GM12878 (cell line): ENCODE results near the gene PDCD5. TPM values are rescaled to one million over a fixed set of nuclear protein-coding genes. Genes with fewer than 3 reads are reported as not detected.

Experiments used
- ATAC-seq: fragments of 200-7000 bp; cut with Tn5 transposase; 3 replicates; pipeline ENCODE4 v1.9.1; 2020; ENCODE audit warnings: mild to moderate bottlenecking, moderate library complexity
- BruUV-seq: library from RNA; stranded (reverse); fragments of 400-500 nt; replicated peaks from 2 replicates; lab custom pipeline; 2021; lab: Mats Ljungman, UMichigan
- CTCF ChIA-PET: fragments of 300-600 bp; sonication (Branson Sonifier 250); formaldehyde crosslinking; extraction: SDS; loops from one replicate; lab custom pipeline; 2021; ENCODE audit warnings: inconsistent platforms; lab: Yijun Ruan, JAX
- POLR2A ChIA-PET: fragments of 350-600 bp; formaldehyde crosslinking; extraction: SDS; loops from one replicate; lab custom pipeline; 2021; ENCODE audit warnings: inconsistent platforms; lab: Charles Lee
- RAD21 ChIA-PET: fragments of 300-600 bp; sonication (Branson Sonifier 250); formaldehyde crosslinking; loops from one replicate; lab custom pipeline; 2023; ENCODE audit warnings: antibody characterized with exemption; ENCODE audit not compliant: unreplicated experiment; lab: Charles Lee
- SMC1A ChIA-PET: fragments of 300-600 bp; sonication (Branson Sonifier 250); formaldehyde crosslinking; loops from one replicate; lab custom pipeline; 2023; ENCODE audit not compliant: unreplicated experiment, uncharacterized antibody; lab: Charles Lee
- DNase-seq: peaks from one replicate; pipeline ENCODE4 v3.0.0-alpha.2; 2011; ENCODE audit warnings: low read depth, low spot score
- FAIRE-seq: peaks from 3 replicates; lab custom pipeline; 2011; peaks lifted over from hg19 to GRCh38; lab: Jason Lieb, UNC
- H2AFZ ChIP-seq: 2 replicates; pipeline ENCODE4 v1.6.0; 2011; ENCODE audit warnings: low read depth, low read length, control low read depth; ENCODE audit not compliant: control insufficient read depth
- H3K27ac ChIP-seq: 2 replicates; pipeline ENCODE4 v1.5.1; 2011; ENCODE audit warnings: control low read depth; ENCODE audit not compliant: control insufficient read depth, insufficient read depth
- H3K27me3 ChIP-seq, 2 experiments: replicated peaks in 1 of 2; 2 replicates each; pipeline versions ENCODE4 v1.6.0 to v1.6.1; 2011; ENCODE audit warnings: low read length in 1 of 2; ENCODE audit not compliant: control insufficient read depth in 2 of 2, insufficient read depth in 2 of 2
- H3K36me3 ChIP-seq, 2 experiments: 2 replicates each; pipeline ENCODE4 v1.5.1; 2011; ENCODE audit warnings: low read length in 1 of 2; ENCODE audit not compliant: control insufficient read depth in 2 of 2, insufficient read depth in 2 of 2
- H3K4me1 ChIP-seq: 2 replicates; pipeline ENCODE4 v1.6.1; 2011; ENCODE audit warnings: mild to moderate bottlenecking, low read length, moderate library complexity, mixed read lengths; ENCODE audit not compliant: control insufficient read depth, insufficient read depth
- H3K4me2 ChIP-seq: 2 replicates; pipeline ENCODE4 v1.6.0; 2011; ENCODE audit warnings: control low read depth; ENCODE audit not compliant: control insufficient read depth, insufficient read depth
- H3K4me3 ChIP-seq: fragments of 200-600 bp; sonication (generic); 2 replicates; pipeline ENCODE4 v1.5.1; 2016
- H3K79me2 ChIP-seq: 2 replicates; pipeline ENCODE4 v1.6.0; 2011; ENCODE audit warnings: low read length; ENCODE audit not compliant: control insufficient read depth, insufficient read depth
- H3K9ac ChIP-seq: 2 replicates; pipeline ENCODE4 v1.8.0; 2011; ENCODE audit warnings: low read length, control low read depth, mixed read lengths; ENCODE audit not compliant: control insufficient read depth, insufficient read depth
- H3K9me3 ChIP-seq: replicated peaks from 3 replicates; pipeline ENCODE4 v1.5.1; 2011; ENCODE audit warnings: mild to moderate bottlenecking, low read length; ENCODE audit not compliant: control insufficient read depth, insufficient read depth
- H4K20me1 ChIP-seq: 2 replicates; pipeline ENCODE4 v1.6.0; 2011; ENCODE audit not compliant: control insufficient read depth, insufficient read depth
- ATF7 ChIP-seq: fragments of 450-650 bp; IDR thresholded peaks from 2 replicates; pipeline ENCODE4 v1.6.1; 2016; ENCODE audit warnings: low read depth, mild to moderate bottlenecking
- CEBPB ChIP-seq, 2 experiments: fragments of 150-350 bp in 1 of 2; IDR thresholded peaks; 2 replicates each; pipeline ENCODE4 v1.6.1; 2012 to 2014; ENCODE audit warnings: low read depth in 2 of 2, low read length in 2 of 2, borderline replicate concordance in 1 of 2, inconsistent platforms in 1 of 2
- DPF2 ChIP-seq: fragments of 450-650 bp; IDR thresholded peaks from 2 replicates; pipeline ENCODE4 v1.6.1; 2017; ENCODE audit warnings: mild to moderate bottlenecking
- HDGF ChIP-seq: fragments of 450-650 bp; IDR thresholded peaks from 2 replicates; pipeline ENCODE4 v1.6.1; 2016; ENCODE audit warnings: antibody characterized with exemption
- HSF1 ChIP-seq: fragments of 150-350 bp; IDR thresholded peaks from 2 replicates; pipeline ENCODE4 v1.6.1; 2014; ENCODE audit warnings: mild to moderate bottlenecking, low read depth, low read length
- IKZF1 ChIP-seq: fragments of 450-650 bp; conservative IDR thresholded peaks from 2 replicates; pipeline ENCODE4 v1.6.1; 2017; ENCODE audit warnings: antibody characterized with exemption, mild to moderate bottlenecking
- NFYB ChIP-seq: IDR thresholded peaks from 2 replicates; pipeline ENCODE4 v1.6.1; 2011; ENCODE audit warnings: low read depth, mild to moderate bottlenecking, low read length, improper control_type of control experiment, moderate library complexity; ENCODE audit not compliant: insufficient read depth
- NR2C2 ChIP-seq: IDR thresholded peaks from 2 replicates; pipeline ENCODE4 v1.6.1; 2011; ENCODE audit warnings: borderline replicate concordance, low read depth; ENCODE audit not compliant: control insufficient read depth, insufficient read length
- PAX8 ChIP-seq: fragments of 450-650 bp; IDR thresholded peaks from 2 replicates; pipeline ENCODE4 v1.6.1; 2017; ENCODE audit warnings: mild to moderate bottlenecking, moderate library complexity
- RCOR1 ChIP-seq: conservative IDR thresholded peaks from 2 replicates; pipeline ENCODE4 v1.6.1; 2012; ENCODE audit warnings: low read depth, low read length, improper control_type of control experiment
- RELA ChIP-seq: fragments of 450-650 bp; IDR thresholded peaks from 2 replicates; pipeline ENCODE4 v1.8.0; 2014; ENCODE audit warnings: borderline replicate concordance; ENCODE audit not compliant: partially characterized antibody
- SMC3 ChIP-seq: IDR thresholded peaks from 2 replicates; pipeline ENCODE4 v1.6.1; 2011; ENCODE audit warnings: low read length, improper control_type of control experiment, borderline replicate concordance
- SPI1 ChIP-seq: IDR thresholded peaks from 2 replicates; pipeline ENCODE4 v1.6.1; 2011; ENCODE audit warnings: low read depth, mild to moderate bottlenecking, low read length, moderate library complexity, borderline replicate concordance; ENCODE audit not compliant: insufficient read depth
- SRF ChIP-seq, 2 experiments: IDR thresholded peaks; 2 replicates each; pipeline ENCODE4 v1.6.1; 2011; ENCODE audit warnings: low read depth in 2 of 2, low read length in 2 of 2, mild to moderate bottlenecking in 1 of 2, moderate library complexity in 1 of 2
- SUPT20H ChIP-seq: IDR thresholded peaks from 2 replicates; pipeline ENCODE4 v1.6.1; 2011; ENCODE audit warnings: low read depth, mild to moderate bottlenecking, low read length, moderate library complexity, borderline replicate concordance; ENCODE audit not compliant: control insufficient read depth
- TCF3 ChIP-seq: IDR thresholded peaks from 2 replicates; pipeline ENCODE4 v1.6.1; 2012; ENCODE audit warnings: low read depth, mild to moderate bottlenecking, low read length, borderline replicate concordance; ENCODE audit not compliant: insufficient read depth
- WRNIP1 ChIP-seq: IDR thresholded peaks from 2 replicates; pipeline ENCODE4 v1.6.1; 2011; ENCODE audit warnings: low read depth, low read length, improper control_type of control experiment, borderline replicate concordance
- YBX1 ChIP-seq: fragments of 450-650 bp; IDR thresholded peaks from 2 replicates; pipeline ENCODE4 v1.6.1; 2016; ENCODE audit warnings: antibody characterized with exemption
- ZNF217 ChIP-seq: fragments of 450-650 bp; IDR thresholded peaks from 2 replicates; pipeline ENCODE4 v1.6.1; 2017; ENCODE audit warnings: antibody characterized with exemption, mild to moderate bottlenecking
- ZNF622 ChIP-seq: fragments of 450-650 bp; IDR thresholded peaks from 2 replicates; pipeline ENCODE4 v1.6.1; 2017; ENCODE audit warnings: mild to moderate bottlenecking, inconsistent platforms
- WGBS: methylation state at CpG from one replicate; pipeline ENCODE4 v1.1.6; 2016; ENCODE audit warnings: low lambda C conversion rate; ENCODE audit not compliant: insufficient replicate concordance, insufficient coverage; ENCODE audit errors: missing lambda C conversion rate; 5-methylcytosine and 5-hydroxymethylcytosine counted together
- in situ Hi-C: fragments of 300-500 bp; cut with MboI; formaldehyde crosslinking; loops from 9 replicates; pipeline ENCODE4 v1.14.3; 2018; ENCODE audit warnings: mixed read lengths
- intact Hi-C: fragments of 100-400 bp; cut with micrococcal nuclease; formaldehyde crosslinking; loops from one replicate; pipeline ENCODE4 v1.14.2; 2022; ENCODE audit not compliant: unreplicated experiment
- polyA plus RNA-seq, 11 experiments: library from polyadenylated mRNA; depleted of rRNA in 4 of 11; unstranded in 6 of 11; stranded (reverse) in 5 of 11; fragments of >200 nt; fragmentation: Nextera tagmentation in 4 of 11; fragmentation: Illumina TruSeq in 1 of 11; extraction: Ambion mirVana in 4 of 11; extraction: Trizol in 1 of 11; gene quantifications; 1 replicate in 1 of 11; 2 replicates in 10 of 11; pipeline versions ENCODE4 v1.2.1 to v1.2.3, GENCODE V29; 2011 to 2016; ENCODE audit warnings: inconsistent platforms in 2 of 11, missing spikeins in 2 of 11, low read depth in 1 of 11
- total RNA-seq, 4 experiments: library from RNA; depleted of rRNA in 3 of 4; stranded (reverse); fragments of >200 nt in 3 of 4; fragmentation: Illumina TruSeq in 1 of 4; extraction: Trizol in 1 of 4; gene quantifications; 2 replicates each; pipeline versions ENCODE4 v1.2.1 to v1.2.3, GENCODE V29; 2013 to 2021

The PDCD5 gene
- total and polyA plus RNA-seq, 10 of the 15 experiments (the other 5 are each of a cell fraction or from before 2014, with no cell fraction given), result 124 to 556 (median 227) TPM

GRCh38 chr19:32605544-32605943 is 24.6 kb downstream of the PDCD5 start:
- WGBS, result 97% methylated on average over 21 of the region's 21 CpGs
- ChIA-PET CTCF (interaction anchor here (1.0 kb wide), 1 partner anchor 142 kb away, joined by 4 read pairs; no protein-coding TSS in a partner anchor), RAD21 (no interaction called here), POLR2A (no interaction called here), SMC1A (no interaction called here)
- Histone ChIP-seq H3K36me3 (peaks cover 3 to 15% of the 10 kb centered on the region in 2 experiments; a peak in 3 of 4 replicates), H3K79me2 (no peaks in the 10 kb centered on the region), H3K9me3 (no peaks in the 10 kb centered on the region), H2AFZ (no peak overlapping the region), H3K4me1 (no peaks in the 10 kb centered on the region), H3K4me3 (no peak overlapping the region), H3K9ac (no peak overlapping the region), H4K20me1 (no peaks in the 10 kb centered on the region), H3K4me2 (no peak overlapping the region), H3K27me3 (no peaks in the 10 kb centered on the region), H3K27ac (no peak overlapping the region)
- FAIRE-seq (no peak), DNase-seq (no peak), ATAC-seq (no peak)
- intact Hi-C loops, result no loop called here
- no TSS peak for BruUV-seq
- in situ Hi-C loops, result no loop called here
- no peak for TF ChIP-seq ATF7
- no peak for TF ChIP-seq ZNF217
- no peak for TF ChIP-seq TCF3
- TF ChIP-seq HSF1, result no peak
- TF ChIP-seq SMC3, result no peak
- TF ChIP-seq SPI1, result no peak
- TF ChIP-seq, all 136 proteins: peak for 0

- H3K27ac ChIP-seq, result no peak overlapping the region
- no peak for ATAC-seq
- whole genome bisulfite sequencing, result 88% methylated on average over 15 of the region's 15 CpGs
- no peak for DNase-seq
- H3K4me1 ChIP-seq, result no peaks in the 10 kb centered on the region
- no peak overlapping the region for H3K4me2 ChIP-seq
- in situ Hi-C loops, result no loop called here
- no peak overlapping the region for H3K4me3 ChIP-seq
- ChIA-PET SMC1A (no interaction called here), CTCF (no interaction called here), RAD21 (no interaction called here), POLR2A (no interaction called here)
- H4K20me1 ChIP-seq, result no peaks in the 10 kb centered on the region
- intact Hi-C loops, result no loop called here
- no peak overlapping the region for H2AFZ ChIP-seq
- H3K9me3 ChIP-seq, result no peaks in the 10 kb centered on the region
- FAIRE-seq, result no peak
- H3K36me3 ChIP-seq, result peaks cover 3 to 15% of the 10 kb centered on the region in 2 experiments; a peak in 3 of 4 replicates
- no peak overlapping the region for H3K9ac ChIP-seq
- BruUV-seq, result no TSS peak
- H3K27me3 ChIP-seq, result no peaks in the 10 kb centered on the region
- no peaks in the 10 kb centered on the region for H3K79me2 ChIP-seq
- no peak for TF ChIP-seq NFYB
- no peak for TF ChIP-seq RCOR1
- TF ChIP-seq DPF2, result no peak
- no peak for TF ChIP-seq SUPT20H
- TF ChIP-seq YBX1, result no peak
- no peak for TF ChIP-seq CEBPB (IDR thresholded peaks at IDR 0.05; ENCODE audit: borderline replicate concordance in 1 of 2, low read depth in 2 of 2, low read length in 2 of 2)
- no peak for TF ChIP-seq PAX8
- TF ChIP-seq SRF (IDR thresholded peaks at IDR 0.05; ENCODE audit: low read depth in 2 of 2, low read length in 2 of 2), result no peak
- TF ChIP-seq HDGF, result no peak
- no peak for TF ChIP-seq ZNF622
- TF ChIP-seq NR2C2, result no peak
- TF ChIP-seq RELA, result no peak
- TF ChIP-seq WRNIP1, result no peak
- no peak for TF ChIP-seq IKZF1
Measured at GRCh38 chr19:32606289-32606688, 25.3 kb downstream of the PDCD5 start.
